Caco-2 (cell line): Measurements from ENCODE around the gene VWA2. TPM values are rescaled to one million over a fixed set of nuclear protein-coding genes. Genes with fewer than 3 reads are reported as not detected.
A peak's percentile ranks its signal among the peaks of the same experiment; 100 is the strongest.

Source experiments
- BruUV-seq: library from RNA; stranded (reverse); fragments of 400-500 nt; replicated peaks from 2 replicates; lab custom pipeline; 2021; lab: Mats Ljungman, UMichigan
- CTCF ChIA-PET: fragments of 300-600 bp; sonication (Branson Sonifier 250); formaldehyde crosslinking; loops from one replicate; lab custom pipeline; 2022; ENCODE audit warnings: antibody characterized with exemption; lab: Charles Lee
- POLR2A ChIA-PET: fragments of 300-600 bp; sonication (Branson Sonifier 250); formaldehyde crosslinking; loops from one replicate; lab custom pipeline; 2022; ENCODE audit warnings: antibody characterized with exemption; lab: Charles Lee
- DNase-seq, 2 experiments: peaks; one replicate each; pipeline versions ENCODE4 v3.0.0 to v3.0.0-alpha.2; 2020 to 2022
- H3K27me3 ChIP-seq: replicated peaks from 2 replicates; pipeline ENCODE4 v1.6.0; 2011; ENCODE audit warnings: low read length; ENCODE audit not compliant: control insufficient read depth, insufficient read depth
- H3K36me3 ChIP-seq: 2 replicates; pipeline ENCODE4 v1.5.1; 2011; ENCODE audit warnings: low read length; ENCODE audit not compliant: control insufficient read depth, insufficient read depth
- H3K4me1 ChIP-seq: fragments of 250-450 bp; sonication (Bioruptor Pico); 2 replicates; pipeline ENCODE4 v1.5.1; 2020; ENCODE audit warnings: mild to moderate bottlenecking
- H3K4me3 ChIP-seq: 2 replicates; pipeline ENCODE4 v1.5.1; 2011; ENCODE audit warnings: low read depth, mild to moderate bottlenecking, control low read depth, low read length
- H3K9me3 ChIP-seq: fragments of 250-450 bp; sonication (Bioruptor Pico); 2 replicates; pipeline ENCODE4 v1.5.1; 2020; ENCODE audit warnings: mild to moderate bottlenecking, moderate library complexity
- H3K27ac Mint-ChIP-seq: one replicate; pipeline ENCODE4 v1.8.0; 2022; ENCODE audit warnings: mixed read lengths; ENCODE audit not compliant: unreplicated experiment
- H3K27me3 Mint-ChIP-seq: one replicate; pipeline ENCODE4 v1.8.0; 2022; ENCODE audit warnings: mixed read lengths; ENCODE audit not compliant: insufficient read depth, unreplicated experiment
- H3K36me3 Mint-ChIP-seq: one replicate; pipeline ENCODE4 v1.8.0; 2022; ENCODE audit warnings: mild to moderate bottlenecking, mixed read lengths; ENCODE audit not compliant: insufficient read depth, unreplicated experiment
- H3K4me1 Mint-ChIP-seq: one replicate; pipeline ENCODE4 v1.8.0; 2022; ENCODE audit warnings: low read depth, mixed read lengths; ENCODE audit not compliant: unreplicated experiment
- H3K4me3 Mint-ChIP-seq: one replicate; pipeline ENCODE4 v1.8.0; 2022; ENCODE audit warnings: mild to moderate bottlenecking, moderate library complexity, mixed read lengths; ENCODE audit not compliant: unreplicated experiment
- H3K9me3 Mint-ChIP-seq: one replicate; pipeline ENCODE4 v1.8.0; 2022; ENCODE audit warnings: mixed read lengths; ENCODE audit not compliant: unreplicated experiment
- CTCF ChIP-seq, 2 experiments: fragments of 200-600 bp in 1 of 2; IDR thresholded peaks; 1 replicate in 1 of 2; 2 replicates in 1 of 2; pipeline versions ENCODE4 v1.5.1 to v1.8.0; 2011 to 2022; ENCODE audit warnings: antibody characterized with exemption in 1 of 2, control low read depth in 1 of 2, inconsistent platforms in 1 of 2, low read depth in 1 of 2, low read length in 1 of 2, mild to moderate bottlenecking in 1 of 2, moderate library complexity in 1 of 2; ENCODE audit not compliant: insufficient read depth in 1 of 2, severe bottlenecking in 1 of 2, unreplicated experiment in 1 of 2
- intact Hi-C: fragments of 100-400 bp; cut with micrococcal nuclease; formaldehyde crosslinking; loops from one replicate; pipeline ENCODE4 v1.10.0; 2022; ENCODE audit not compliant: unreplicated experiment
- total RNA-seq: library from RNA; stranded (reverse); gene quantifications from 2 replicates; pipeline ENCODE4 v1.2.3, GENCODE V29; 2022

The VWA2 gene
- total RNA-seq, 1 experiment from 2014 or later, result 1.2 TPM

GRCh38 chr10:114282526-114282925 lies 43.5 kb downstream of the VWA2 start:
- Mint-ChIP-seq H3K4me3 (no peak overlapping the region), H3K9me3 (no peaks in the 10 kb centered on the region), H3K27ac (no peak overlapping the region), H3K36me3 (no peaks in the 10 kb centered on the region), H3K4me1 (no peaks in the 10 kb centered on the region), H3K27me3 (no peaks in the 10 kb centered on the region)
- H3K27me3 ChIP-seq, result no peaks in the 10 kb centered on the region; the same call in 1 of the 2 replicates
- no peaks in the 10 kb centered on the region for H3K9me3 ChIP-seq
- CTCF ChIA-PET, result no interaction called here
- POLR2A ChIA-PET, result no interaction called here
- no peak overlapping the region for H3K4me3 ChIP-seq
- intact Hi-C loops, result no loop called here
- DNase-seq, result no peak
- no peaks in the 10 kb centered on the region for H3K4me1 ChIP-seq
- BruUV-seq, result no TSS peak
- no peak for TF ChIP-seq CTCF (IDR thresholded peaks at IDR 0.05; ENCODE audit: insufficient read depth in 1 of 2, low read depth in 1 of 2, low read length in 1 of 2, severe bottlenecking in 1 of 2, unreplicated experiment in 1 of 2)
- no peaks in the 10 kb centered on the region for H3K36me3 ChIP-seq

DNA sequence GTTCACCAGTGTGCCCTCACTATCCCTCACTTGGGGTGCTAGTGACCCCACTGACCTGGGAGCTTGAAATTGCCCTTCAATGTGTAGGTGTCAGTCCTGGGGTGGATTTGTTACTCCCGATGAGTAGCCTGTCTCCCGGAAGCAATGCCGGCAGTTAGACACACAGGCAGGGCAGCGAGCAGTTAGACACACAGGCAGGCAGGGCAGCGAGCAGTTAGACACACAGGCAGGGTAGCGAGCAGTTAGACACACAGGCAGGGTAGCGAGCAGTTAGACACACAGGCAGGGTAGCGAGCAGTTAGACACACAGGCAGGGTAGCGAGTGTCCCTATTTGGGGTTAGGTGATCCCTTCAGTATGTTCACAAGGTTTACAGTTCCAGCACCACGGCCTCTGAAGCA lies 44.0 kb downstream of the VWA2 start:
- no peak for DNase-seq
- ChIA-PET POLR2A (no interaction called here), CTCF (no interaction called here)
- no peak for TF ChIP-seq CTCF (IDR thresholded peaks at IDR 0.05; ENCODE audit: insufficient read depth in 1 of 2, low read depth in 1 of 2, low read length in 1 of 2, severe bottlenecking in 1 of 2, unreplicated experiment in 1 of 2)
- Histone ChIP-seq H3K36me3 (no peaks in the 10 kb centered on the region), H3K4me1 (no peaks in the 10 kb centered on the region), H3K27me3 (no peaks in the 10 kb centered on the region; the same call in 1 of the 2 replicates), H3K9me3 (no peaks in the 10 kb centered on the region), H3K4me3 (no peak overlapping the region)
- H3K9me3 Mint-ChIP-seq, result no peaks in the 10 kb centered on the region
- no peaks in the 10 kb centered on the region for H3K36me3 Mint-ChIP-seq
- H3K4me1 Mint-ChIP-seq, result no peaks in the 10 kb centered on the region
- no TSS peak for BruUV-seq
- no peak overlapping the region for H3K27ac Mint-ChIP-seq
- no peaks in the 10 kb centered on the region for H3K27me3 Mint-ChIP-seq
- no peak overlapping the region for H3K4me3 Mint-ChIP-seq
- intact Hi-C loops, result no loop called here

DNA sequence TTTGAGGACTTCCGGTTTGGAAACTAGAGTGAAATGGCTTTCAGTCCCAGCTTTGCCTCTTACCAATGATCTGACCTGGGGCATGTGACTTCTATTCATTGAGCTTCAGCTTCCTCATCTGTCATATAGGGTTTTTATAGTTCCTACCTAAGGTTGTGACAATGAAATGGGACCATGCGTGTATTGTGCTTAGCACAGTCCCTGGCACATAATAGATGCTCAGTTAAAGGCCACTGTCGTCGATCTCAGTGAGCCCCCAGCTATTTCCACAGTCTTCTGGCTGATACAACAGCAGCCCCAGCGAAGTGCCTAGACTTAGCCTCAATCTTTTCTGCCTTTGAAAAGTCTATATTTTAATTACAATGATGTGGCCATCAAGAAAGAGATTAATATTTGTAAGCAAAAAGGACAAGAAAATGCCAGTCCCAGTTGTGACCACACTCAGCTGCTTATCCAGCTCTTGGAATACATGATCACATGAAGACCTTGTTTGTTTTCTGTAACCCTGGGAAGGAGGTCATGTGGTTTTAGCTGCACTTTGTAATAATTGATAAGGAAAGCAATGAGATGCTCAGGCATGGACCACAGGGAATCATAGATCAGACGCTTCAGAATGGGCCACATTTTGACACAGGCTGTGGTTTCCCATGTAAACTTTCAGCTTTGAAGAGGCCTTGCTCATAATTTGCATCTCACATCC lies 44.6 kb downstream of the VWA2 start:
- Mint-ChIP-seq H3K9me3 (no peaks in the 10 kb centered on the region), H3K27me3 (no peaks in the 10 kb centered on the region), H3K27ac (no peak overlapping the region), H3K4me1 (no peaks in the 10 kb centered on the region), H3K4me3 (no peak overlapping the region), H3K36me3 (no peaks in the 10 kb centered on the region)
- H3K27me3 ChIP-seq, result no peaks in the 10 kb centered on the region
- TF ChIP-seq CTCF (IDR thresholded peaks at IDR 0.05; ENCODE audit: insufficient read depth in 1 of 2, low read depth in 1 of 2, low read length in 1 of 2, severe bottlenecking in 1 of 2, unreplicated experiment in 1 of 2), result no peak
- no peaks in the 10 kb centered on the region for H3K9me3 ChIP-seq
- BruUV-seq, result no TSS peak
- H3K4me1 ChIP-seq, result no peaks in the 10 kb centered on the region
- CTCF ChIA-PET, result no interaction called here
- POLR2A ChIA-PET, result no interaction called here
- intact Hi-C loops, result no loop called here
- H3K36me3 ChIP-seq, result no peaks in the 10 kb centered on the region
- peak in 1 of 2 experiments; percentile 5 for DNase-seq
- H3K4me3 ChIP-seq, result no peak overlapping the region
